Cardiac muscle cell (in vitro differentiated cells and primary cell): ENCODE results near the gene AGAP1. TPM values are rescaled to one million over a fixed set of nuclear protein-coding genes. Genes with fewer than 3 reads are reported as not detected.

ENCODE experiments used
- DNase-seq, 2 donors: peaks; one replicate each; pipeline versions ENCODE4 v3.0.0 to v3.0.0-alpha.2; 2010 to 2017; ENCODE audit warnings: low read depth in 1 of 2, low spot score in 1 of 2
- H3K27ac ChIP-seq: fragments of 200-600 bp; sonication (generic); 2 replicates; pipeline ENCODE4 v1.5.1; 2016
- H3K27me3 ChIP-seq: fragments of 200-600 bp; sonication (generic); 2 replicates; pipeline ENCODE4 v1.6.0; 2016; ENCODE audit warnings: control low read depth
- H3K36me3 ChIP-seq: fragments of 200-600 bp; sonication (generic); 2 replicates; pipeline ENCODE4 v1.5.1; 2016; ENCODE audit warnings: control low read depth
- H3K4me1 ChIP-seq: fragments of 200-600 bp; sonication (generic); 2 replicates; pipeline ENCODE4 v1.8.1; 2017; ENCODE audit warnings: low read depth, mild to moderate bottlenecking, mixed run types
- H3K4me3 ChIP-seq: fragments of 200-600 bp; sonication (generic); 2 replicates; pipeline ENCODE4 v1.5.1; 2016; ENCODE audit warnings: mild to moderate bottlenecking
- H3K9me3 ChIP-seq: fragments of 200-600 bp; sonication (generic); 2 replicates; pipeline ENCODE4 v1.5.1; 2017; ENCODE audit warnings: low read depth, mild to moderate bottlenecking, control low read depth
- polyA plus RNA-seq: library from polyadenylated mRNA; unstranded; fragments of >200 nt; fragmentation: Nextera tagmentation; extraction: Ambion mirVana; gene quantifications from 2 replicates; pipeline ENCODE4 v1.2.1, GENCODE V29; 2016
- total RNA-seq: library from RNA; depleted of rRNA; stranded (reverse); fragments of >200 nt; gene quantifications from 2 replicates; pipeline ENCODE4 v1.2.3, GENCODE V29; 2016
- TF ChIP-seq, protein P1 (sequence below): IDR thresholded peaks from 2 replicates; pipeline ENCODE4 v1.5.1; 2012; ENCODE audit warnings: low read depth, mild to moderate bottlenecking, low read length

The AGAP1 gene
- total and polyA plus RNA-seq, 2 experiments from 2014 or later: 8.6 to 38.2 TPM

- Histone ChIP-seq H3K27me3 (no peaks in the 10 kb centered on the region), H3K36me3 (no peaks in the 10 kb centered on the region), H3K27ac (peak overlapping the region; percentile 92), H3K4me1 (peaks cover 62% of the 10 kb centered on the region), H3K4me3 (no peak overlapping the region), H3K9me3 (no peaks in the 10 kb centered on the region)
- no peak for DNase-seq
- TF ChIP-seq, protein P1, sequence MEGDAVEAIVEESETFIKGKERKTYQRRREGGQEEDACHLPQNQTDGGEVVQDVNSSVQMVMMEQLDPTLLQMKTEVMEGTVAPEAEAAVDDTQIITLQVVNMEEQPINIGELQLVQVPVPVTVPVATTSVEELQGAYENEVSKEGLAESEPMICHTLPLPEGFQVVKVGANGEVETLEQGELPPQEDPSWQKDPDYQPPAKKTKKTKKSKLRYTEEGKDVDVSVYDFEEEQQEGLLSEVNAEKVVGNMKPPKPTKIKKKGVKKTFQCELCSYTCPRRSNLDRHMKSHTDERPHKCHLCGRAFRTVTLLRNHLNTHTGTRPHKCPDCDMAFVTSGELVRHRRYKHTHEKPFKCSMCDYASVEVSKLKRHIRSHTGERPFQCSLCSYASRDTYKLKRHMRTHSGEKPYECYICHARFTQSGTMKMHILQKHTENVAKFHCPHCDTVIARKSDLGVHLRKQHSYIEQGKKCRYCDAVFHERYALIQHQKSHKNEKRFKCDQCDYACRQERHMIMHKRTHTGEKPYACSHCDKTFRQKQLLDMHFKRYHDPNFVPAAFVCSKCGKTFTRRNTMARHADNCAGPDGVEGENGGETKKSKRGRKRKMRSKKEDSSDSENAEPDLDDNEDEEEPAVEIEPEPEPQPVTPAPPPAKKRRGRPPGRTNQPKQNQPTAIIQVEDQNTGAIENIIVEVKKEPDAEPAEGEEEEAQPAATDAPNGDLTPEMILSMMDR: no peak
Observed at GRCh38 chr2:235500110-235500760, 6.4 kb downstream of the AGAP1 start.

- Histone ChIP-seq H3K27me3 (no peaks in the 10 kb centered on the region), H3K27ac (peak overlapping the region; percentile 92), H3K9me3 (no peaks in the 10 kb centered on the region), H3K4me1 (peaks cover 59% of the 10 kb centered on the region), H3K36me3 (no peaks in the 10 kb centered on the region), H3K4me3 (peak overlapping the region; percentile 18)
- DNase-seq: peak in 1 of 2 donors; percentile 61
- TF ChIP-seq, protein P1: no peak
Observed at GRCh38 chr2:235500761-235501672, 7.2 kb downstream of the AGAP1 start.

GRCh38 chr2:235501673-235502031, 7.8 kb downstream of the AGAP1 start:
- Histone ChIP-seq H3K4me3 (peak overlapping the region; percentile 18), H3K27me3 (no peaks in the 10 kb centered on the region), H3K36me3 (no peaks in the 10 kb centered on the region), H3K27ac (peak overlapping the region; percentile 92), H3K4me1 (peaks cover 58% of the 10 kb centered on the region), H3K9me3 (no peaks in the 10 kb centered on the region)
- DNase-seq: peak in 1 of 2 donors; percentile 62
- TF ChIP-seq, protein P1: no peak

GRCh38 chr2:235502336-235502735, 8.5 kb downstream of the AGAP1 start:
- Histone ChIP-seq H3K4me1 (peaks cover 56% of the 10 kb centered on the region), H3K9me3 (no peaks in the 10 kb centered on the region), H3K36me3 (no peaks in the 10 kb centered on the region), H3K27me3 (no peaks in the 10 kb centered on the region), H3K27ac (peak overlapping the region; percentile 92), H3K4me3 (no peak overlapping the region)
- no peak for DNase-seq
- TF ChIP-seq, protein P1: no peak

DNA sequence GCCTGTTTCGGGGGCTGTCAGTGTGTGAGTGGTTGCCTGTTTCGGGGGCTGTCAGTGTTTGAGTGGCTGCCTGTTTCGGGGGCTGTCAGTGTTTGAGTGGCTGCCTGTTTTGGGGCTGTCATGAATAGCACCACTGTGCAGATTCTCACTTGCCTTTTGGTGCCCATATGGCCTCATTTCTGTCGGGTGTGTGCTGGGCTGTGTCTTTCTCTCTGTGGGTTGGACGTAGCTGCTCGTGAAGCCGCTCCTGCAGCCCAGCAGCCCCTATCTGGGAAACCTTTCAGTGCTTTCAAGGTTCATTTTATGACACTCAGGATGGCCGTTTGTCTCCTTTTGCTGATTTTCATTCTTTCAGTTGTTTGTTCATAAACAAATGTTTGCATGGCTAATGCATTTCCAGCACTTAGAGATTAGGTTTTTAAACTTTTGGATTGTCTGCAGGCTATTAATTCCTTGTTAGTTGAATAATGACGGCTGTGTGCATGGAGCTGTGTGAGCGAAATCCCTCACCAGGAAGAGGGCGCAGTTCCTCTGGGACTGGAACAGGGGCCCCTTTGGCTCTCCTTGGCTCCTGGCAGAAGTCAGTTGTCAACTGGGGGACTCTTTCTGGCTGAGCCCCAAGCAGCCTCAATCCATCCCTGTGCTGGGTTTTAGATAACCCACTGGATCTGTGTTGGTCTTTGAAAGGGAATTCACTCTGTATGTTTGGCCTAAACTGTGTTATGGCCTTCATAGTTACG, 10.8 kb downstream of the AGAP1 start:
- DNase-seq: no peak
- no peaks in the 10 kb centered on the region for H3K27me3 ChIP-seq
- no peak overlapping the region for H3K4me3 ChIP-seq
- no peaks in the 10 kb centered on the region for H3K9me3 ChIP-seq
- TF ChIP-seq, protein P1: no peak
- H3K27ac ChIP-seq: peak overlapping the region; percentile 55
- H3K4me1 ChIP-seq: peaks cover 50% of the 10 kb centered on the region
- H3K36me3 ChIP-seq: no peaks in the 10 kb centered on the region
